Neural progenitor cell (in vitro differentiated cells): ENCODE data around the gene ANAPC16. TPM values are rescaled to one million over a fixed set of nuclear protein-coding genes. Genes with fewer than 3 reads are reported as not detected.

Experiments used
- DNase-seq: peaks from one replicate; pipeline ENCODE4 v3.0.0-alpha.2; 2016; ENCODE audit warnings: low spot score
- H2AFZ ChIP-seq: fragments of 200-600 bp; sonication (generic); replicated peaks from 2 replicates; pipeline ENCODE4 v1.6.1; 2016; ENCODE audit warnings: antibody characterized with exemption
- H3F3A ChIP-seq: fragments of 200-600 bp; sonication (generic); 2 replicates; pipeline ENCODE4 v1.6.1; 2016; ENCODE audit warnings: antibody characterized with exemption, low read depth
- H3K27ac ChIP-seq: fragments of 200-600 bp; sonication (generic); 2 replicates; pipeline ENCODE4 v1.5.1; 2016; ENCODE audit warnings: mild to moderate bottlenecking
- H3K27me3 ChIP-seq: fragments of 200-600 bp; sonication (generic); 2 replicates; pipeline ENCODE4 v1.6.1; 2016; ENCODE audit warnings: mild to moderate bottlenecking, moderate library complexity
- H3K36me3 ChIP-seq: fragments of 200-600 bp; sonication (generic); 2 replicates; pipeline ENCODE4 v1.5.1; 2016
- H3K4me1 ChIP-seq: fragments of 200-600 bp; sonication (generic); 2 replicates; pipeline ENCODE4 v1.6.1; 2016; ENCODE audit warnings: mixed run types
- H3K4me2 ChIP-seq: fragments of 200-600 bp; sonication (generic); 2 replicates; pipeline ENCODE4 v1.6.1; 2016
- H3K4me3 ChIP-seq: fragments of 200-600 bp; sonication (generic); 2 replicates; pipeline ENCODE4 v1.5.1; 2016
- H3K79me2 ChIP-seq: fragments of 200-600 bp; sonication (generic); 2 replicates; pipeline ENCODE4 v1.6.1; 2016; ENCODE audit warnings: low read depth
- H3K9ac ChIP-seq: fragments of 200-600 bp; sonication (generic); 2 replicates; pipeline ENCODE4 v1.6.1; 2016
- H3K9me3 ChIP-seq: fragments of 200-600 bp; sonication (generic); 2 replicates; pipeline ENCODE4 v1.5.1; 2016; ENCODE audit warnings: low read depth
- H4K20me1 ChIP-seq: fragments of 200-600 bp; sonication (generic); 2 replicates; pipeline ENCODE4 v1.6.1; 2016; ENCODE audit warnings: low read depth
- H3K27ac Mint-ChIP-seq: 3 replicates; pipeline ENCODE4 v1.8.0; 2021; ENCODE audit warnings: mixed read lengths
- H3K27me3 Mint-ChIP-seq: 2 replicates; pipeline ENCODE4 v1.8.0; 2022; ENCODE audit warnings: low read depth, mild to moderate bottlenecking, inconsistent platforms, moderate library complexity, mixed read lengths; ENCODE audit not compliant: insufficient read depth
- H3K36me3 Mint-ChIP-seq: 3 replicates; pipeline ENCODE4 v1.8.0; 2021; ENCODE audit warnings: mixed read lengths
- H3K4me1 Mint-ChIP-seq: 3 replicates; pipeline ENCODE4 v1.8.0; 2021; ENCODE audit warnings: mixed read lengths
- H3K4me3 Mint-ChIP-seq: 3 replicates; pipeline ENCODE4 v1.8.0; 2021; ENCODE audit warnings: mild to moderate bottlenecking, moderate library complexity, mixed read lengths
- H3K9me3 Mint-ChIP-seq: 3 replicates; pipeline ENCODE4 v1.8.0; 2020; ENCODE audit warnings: mixed read lengths
- EZH2 ChIP-seq: fragments of 200-600 bp; sonication (generic); IDR thresholded peaks from 2 replicates; pipeline ENCODE4 v1.6.1; 2017; ENCODE audit warnings: antibody characterized with exemption, mild to moderate bottlenecking, moderate library complexity
- EZH2phosphoT487 ChIP-seq: fragments of 200-600 bp; sonication (generic); IDR thresholded peaks from 2 replicates; pipeline ENCODE4 v1.6.1; 2017; ENCODE audit warnings: antibody characterized with exemption
- total RNA-seq: library from RNA; depleted of rRNA; stranded (reverse); fragments of >200 nt; gene quantifications from 2 replicates; pipeline ENCODE4 v1.2.3, GENCODE V29; 2015; ENCODE audit warnings: low replicate concordance
- TF ChIP-seq, protein P1 (sequence below): fragments of 200-600 bp; sonication (generic); IDR thresholded peaks from 2 replicates; pipeline ENCODE4 v1.5.1; 2017; ENCODE audit warnings: antibody characterized with exemption, mild to moderate bottlenecking

The ANAPC16 gene
- total RNA-seq, 1 donor from 2014 or later, result 217 TPM

DNA sequence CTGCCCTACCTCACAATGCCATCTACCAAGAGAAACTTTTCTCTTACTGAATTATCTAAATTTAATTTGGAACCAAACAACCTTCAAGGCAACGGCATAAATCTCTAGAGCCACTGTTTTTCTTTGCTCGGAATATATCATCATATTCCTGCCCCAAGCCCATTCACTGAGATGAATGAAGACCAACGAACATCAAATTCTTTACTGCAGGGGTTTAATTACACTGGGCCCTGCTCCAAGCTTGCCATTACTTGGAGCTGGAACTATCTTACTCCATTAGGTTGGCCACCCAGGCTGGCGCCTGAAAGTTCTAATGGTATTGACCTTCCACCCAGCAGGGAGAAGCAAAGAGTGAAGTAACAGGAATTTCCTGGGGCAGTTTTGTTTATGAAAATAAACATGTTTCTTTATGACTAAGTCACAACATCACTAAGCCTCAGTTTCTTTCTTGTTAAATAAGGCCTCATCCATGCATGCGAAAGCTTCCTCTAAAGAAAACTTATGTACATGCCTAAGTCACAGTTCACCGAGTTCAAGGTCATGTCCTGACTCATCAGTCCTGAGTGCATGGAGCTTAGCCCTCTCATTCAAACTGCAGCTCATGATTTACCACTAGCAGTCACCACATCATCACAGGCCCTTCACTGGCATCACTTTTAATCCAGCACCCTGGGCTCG is 42.1 kb upstream of the ANAPC16 start:
- Mint-ChIP-seq H3K36me3 (peaks cover 8% of the 10 kb centered on the region), H3K9me3 (no peaks in the 10 kb centered on the region), H3K27ac (no peak overlapping the region), H3K27me3 (peaks cover 3% of the 10 kb centered on the region), H3K4me1 (peaks cover 8% of the 10 kb centered on the region), H3K4me3 (no peak overlapping the region)
- peaks cover 10% of the 10 kb centered on the region for H3F3A ChIP-seq
- no peak for DNase-seq
- H3K27me3 ChIP-seq, result no peaks in the 10 kb centered on the region
- no peak overlapping the region for H2AFZ ChIP-seq
- H3K9ac ChIP-seq, result no peak overlapping the region
- no peaks in the 10 kb centered on the region for H3K79me2 ChIP-seq
- no peaks in the 10 kb centered on the region for H4K20me1 ChIP-seq
- H3K36me3 ChIP-seq, result no peaks in the 10 kb centered on the region
- TF ChIP-seq, protein P1, sequence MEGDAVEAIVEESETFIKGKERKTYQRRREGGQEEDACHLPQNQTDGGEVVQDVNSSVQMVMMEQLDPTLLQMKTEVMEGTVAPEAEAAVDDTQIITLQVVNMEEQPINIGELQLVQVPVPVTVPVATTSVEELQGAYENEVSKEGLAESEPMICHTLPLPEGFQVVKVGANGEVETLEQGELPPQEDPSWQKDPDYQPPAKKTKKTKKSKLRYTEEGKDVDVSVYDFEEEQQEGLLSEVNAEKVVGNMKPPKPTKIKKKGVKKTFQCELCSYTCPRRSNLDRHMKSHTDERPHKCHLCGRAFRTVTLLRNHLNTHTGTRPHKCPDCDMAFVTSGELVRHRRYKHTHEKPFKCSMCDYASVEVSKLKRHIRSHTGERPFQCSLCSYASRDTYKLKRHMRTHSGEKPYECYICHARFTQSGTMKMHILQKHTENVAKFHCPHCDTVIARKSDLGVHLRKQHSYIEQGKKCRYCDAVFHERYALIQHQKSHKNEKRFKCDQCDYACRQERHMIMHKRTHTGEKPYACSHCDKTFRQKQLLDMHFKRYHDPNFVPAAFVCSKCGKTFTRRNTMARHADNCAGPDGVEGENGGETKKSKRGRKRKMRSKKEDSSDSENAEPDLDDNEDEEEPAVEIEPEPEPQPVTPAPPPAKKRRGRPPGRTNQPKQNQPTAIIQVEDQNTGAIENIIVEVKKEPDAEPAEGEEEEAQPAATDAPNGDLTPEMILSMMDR, result no peak
- TF ChIP-seq EZH2phosphoT487, result no peak
- H3K4me2 ChIP-seq, result no peak overlapping the region
- H3K4me1 ChIP-seq, result peaks cover 5% of the 10 kb centered on the region
- no peak overlapping the region for H3K4me3 ChIP-seq
- no peak overlapping the region for H3K27ac ChIP-seq
- H3K9me3 ChIP-seq, result no peaks in the 10 kb centered on the region

DNA sequence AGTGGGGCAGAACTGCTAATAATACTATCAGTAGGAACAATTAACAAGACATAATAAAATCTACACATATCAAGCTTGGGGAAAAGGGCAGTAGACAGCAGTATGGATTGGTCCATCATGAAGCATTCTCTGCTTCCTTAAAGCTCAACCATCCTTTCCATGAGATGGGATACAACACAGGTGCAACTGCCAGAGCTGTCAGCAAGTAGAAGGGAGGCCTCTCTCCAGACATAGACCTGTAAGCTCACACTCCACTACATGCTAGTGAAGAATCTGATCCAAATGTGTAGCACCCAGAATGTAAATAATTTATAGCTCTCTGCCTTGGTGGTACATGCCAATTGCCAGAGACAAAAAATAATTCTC is 41.5 kb upstream of the ANAPC16 start:
- no peak for TF ChIP-seq EZH2phosphoT487
- Mint-ChIP-seq H3K4me3 (no peak overlapping the region), H3K9me3 (no peaks in the 10 kb centered on the region), H3K27me3 (peaks cover 3% of the 10 kb centered on the region), H3K4me1 (peaks cover 8% of the 10 kb centered on the region), H3K27ac (no peak overlapping the region), H3K36me3 (peaks cover 9% of the 10 kb centered on the region)
- no peaks in the 10 kb centered on the region for H4K20me1 ChIP-seq
- no peak overlapping the region for H2AFZ ChIP-seq
- no peak overlapping the region for H3K4me2 ChIP-seq
- H3K9me3 ChIP-seq, result no peaks in the 10 kb centered on the region
- peaks cover 9% of the 10 kb centered on the region for H3F3A ChIP-seq
- H3K9ac ChIP-seq, result no peak overlapping the region
- H3K27ac ChIP-seq, result no peak overlapping the region
- H3K4me3 ChIP-seq, result no peak overlapping the region
- peaks cover 5% of the 10 kb centered on the region for H3K4me1 ChIP-seq
- DNase-seq, result no peak
- H3K27me3 ChIP-seq, result no peaks in the 10 kb centered on the region
- no peaks in the 10 kb centered on the region for H3K79me2 ChIP-seq
- H3K36me3 ChIP-seq, result no peaks in the 10 kb centered on the region

DNA sequence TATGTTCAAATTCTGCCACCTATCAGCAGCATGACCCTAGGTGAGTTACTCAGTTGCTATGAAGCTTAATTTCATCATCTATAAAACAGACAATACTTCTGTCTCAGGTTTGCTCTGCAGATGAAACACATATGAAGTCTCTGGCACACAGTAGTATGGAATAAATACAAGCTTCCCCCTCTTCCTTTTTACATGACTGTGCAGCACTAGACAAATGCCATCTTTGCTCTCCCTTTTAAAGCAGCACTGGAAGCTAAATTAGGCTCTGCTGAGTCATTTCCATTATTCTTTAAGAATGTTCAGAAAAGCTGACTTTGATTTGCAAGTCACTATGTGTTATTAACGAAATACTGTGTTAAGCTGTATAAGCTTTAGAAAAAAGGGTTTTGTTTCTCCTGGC is 40.7 kb upstream of the ANAPC16 start:
- H3K27me3 ChIP-seq, result no peaks in the 10 kb centered on the region
- H3K27ac Mint-ChIP-seq, result no peak overlapping the region
- H2AFZ ChIP-seq, result no peak overlapping the region
- H3K4me3 Mint-ChIP-seq, result no peak overlapping the region
- peaks cover 3% of the 10 kb centered on the region for H3K27me3 Mint-ChIP-seq
- H3K4me3 ChIP-seq, result no peak overlapping the region
- DNase-seq, result no peak
- no peaks in the 10 kb centered on the region for H3K9me3 Mint-ChIP-seq
- H4K20me1 ChIP-seq, result no peaks in the 10 kb centered on the region
- H3K36me3 ChIP-seq, result no peaks in the 10 kb centered on the region
- no peaks in the 10 kb centered on the region for H3K9me3 ChIP-seq
- no peaks in the 10 kb centered on the region for H3K79me2 ChIP-seq
- no peak overlapping the region for H3K9ac ChIP-seq
- TF ChIP-seq, protein P1, result no peak
- TF ChIP-seq EZH2phosphoT487, result no peak
- no peak for TF ChIP-seq EZH2
- peaks cover 12% of the 10 kb centered on the region for H3K36me3 Mint-ChIP-seq
- H3K4me1 Mint-ChIP-seq, result peaks cover 8% of the 10 kb centered on the region
- no peak overlapping the region for H3K27ac ChIP-seq
- peaks cover 5% of the 10 kb centered on the region for H3K4me1 ChIP-seq
- peaks cover 9% of the 10 kb centered on the region for H3F3A ChIP-seq
- H3K4me2 ChIP-seq, result no peak overlapping the region

DNA sequence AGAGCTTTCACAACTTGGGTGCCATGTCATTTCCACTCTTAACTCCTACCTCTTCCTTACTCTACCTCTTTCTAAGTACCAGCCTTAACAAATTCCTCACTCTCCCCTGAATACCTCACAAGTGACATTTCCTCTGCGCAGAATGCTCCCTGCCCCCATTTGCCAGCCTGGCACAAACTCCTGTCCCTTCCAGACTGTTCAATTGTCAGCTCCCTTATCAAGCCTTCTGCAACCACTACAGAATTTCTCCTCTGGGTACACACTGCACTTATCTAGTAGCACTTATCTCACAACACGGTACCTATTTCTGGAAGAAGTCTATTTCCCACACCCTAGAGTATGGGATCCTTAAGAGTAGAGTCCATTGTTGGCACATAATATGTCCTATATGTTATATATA is 39.1 kb upstream of the ANAPC16 start:
- no peak overlapping the region for H2AFZ ChIP-seq
- no peaks in the 10 kb centered on the region for H4K20me1 ChIP-seq
- peaks cover 8% of the 10 kb centered on the region for H3K36me3 Mint-ChIP-seq
- H3K79me2 ChIP-seq, result no peaks in the 10 kb centered on the region
- TF ChIP-seq EZH2 (no peak), EZH2phosphoT487 (no peak)
- TF ChIP-seq, protein P1, result no peak
- no peaks in the 10 kb centered on the region for H3K27me3 ChIP-seq
- no peak overlapping the region for H3K4me3 ChIP-seq
- H3K9me3 Mint-ChIP-seq, result no peaks in the 10 kb centered on the region
- no peak overlapping the region for H3K27ac ChIP-seq
- H3K4me2 ChIP-seq, result no peak overlapping the region
- H3K4me1 ChIP-seq, result peaks cover 5% of the 10 kb centered on the region
- H3K4me1 Mint-ChIP-seq, result peaks cover 4% of the 10 kb centered on the region
- H3K4me3 Mint-ChIP-seq, result no peak overlapping the region
- H3K9ac ChIP-seq, result no peak overlapping the region
- no peak overlapping the region for H3K27ac Mint-ChIP-seq
- peaks cover 9% of the 10 kb centered on the region for H3F3A ChIP-seq
- H3K9me3 ChIP-seq, result no peaks in the 10 kb centered on the region
- no peaks in the 10 kb centered on the region for H3K27me3 Mint-ChIP-seq
- H3K36me3 ChIP-seq, result no peaks in the 10 kb centered on the region
- DNase-seq, result no peak
